AG09319 (cell line): Measurements from ENCODE around the gene PIWIL4.
"Not testable (repeated sequence)": the region's sequence is repeated elsewhere in the genome, so short reads cannot be mapped to it uniquely, and the experiment has no call there.

Experiments
- DNase-seq: peaks from one replicate; pipeline ENCODE4 v3.0.0-alpha.2; 2010; ENCODE audit warnings: low read depth; ENCODE audit errors: extremely low read depth
- TF ChIP-seq, protein P1 (sequence below): IDR thresholded peaks from 2 replicates; pipeline ENCODE4 v1.5.1; 2011; ENCODE audit warnings: low read depth, mild to moderate bottlenecking, inconsistent platforms, low read length, moderate library complexity

The PIWIL4 gene

DNA sequence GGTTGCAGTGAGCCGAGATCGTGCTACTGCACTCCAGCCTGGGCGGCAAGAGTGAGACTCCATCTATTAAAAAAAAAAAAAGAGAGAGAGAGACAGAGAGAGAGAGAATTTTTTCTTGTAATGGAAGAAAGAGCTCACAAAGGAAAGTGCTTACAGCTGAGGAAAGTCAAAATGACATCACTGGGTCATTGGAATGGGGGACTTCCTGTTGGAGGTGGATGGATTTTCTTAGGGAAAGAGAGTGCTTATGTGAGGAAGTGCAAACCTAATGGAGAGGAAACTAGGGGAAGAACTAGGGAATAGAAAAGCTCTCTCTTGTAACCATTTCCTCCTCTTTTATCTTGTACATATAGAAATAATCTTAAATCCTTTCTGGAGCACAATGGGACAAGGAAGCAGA lies 6.3 kb upstream of the PIWIL4 start:
- TF ChIP-seq, protein P1, sequence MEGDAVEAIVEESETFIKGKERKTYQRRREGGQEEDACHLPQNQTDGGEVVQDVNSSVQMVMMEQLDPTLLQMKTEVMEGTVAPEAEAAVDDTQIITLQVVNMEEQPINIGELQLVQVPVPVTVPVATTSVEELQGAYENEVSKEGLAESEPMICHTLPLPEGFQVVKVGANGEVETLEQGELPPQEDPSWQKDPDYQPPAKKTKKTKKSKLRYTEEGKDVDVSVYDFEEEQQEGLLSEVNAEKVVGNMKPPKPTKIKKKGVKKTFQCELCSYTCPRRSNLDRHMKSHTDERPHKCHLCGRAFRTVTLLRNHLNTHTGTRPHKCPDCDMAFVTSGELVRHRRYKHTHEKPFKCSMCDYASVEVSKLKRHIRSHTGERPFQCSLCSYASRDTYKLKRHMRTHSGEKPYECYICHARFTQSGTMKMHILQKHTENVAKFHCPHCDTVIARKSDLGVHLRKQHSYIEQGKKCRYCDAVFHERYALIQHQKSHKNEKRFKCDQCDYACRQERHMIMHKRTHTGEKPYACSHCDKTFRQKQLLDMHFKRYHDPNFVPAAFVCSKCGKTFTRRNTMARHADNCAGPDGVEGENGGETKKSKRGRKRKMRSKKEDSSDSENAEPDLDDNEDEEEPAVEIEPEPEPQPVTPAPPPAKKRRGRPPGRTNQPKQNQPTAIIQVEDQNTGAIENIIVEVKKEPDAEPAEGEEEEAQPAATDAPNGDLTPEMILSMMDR: no peak
- DNase-seq: no peak

DNA sequence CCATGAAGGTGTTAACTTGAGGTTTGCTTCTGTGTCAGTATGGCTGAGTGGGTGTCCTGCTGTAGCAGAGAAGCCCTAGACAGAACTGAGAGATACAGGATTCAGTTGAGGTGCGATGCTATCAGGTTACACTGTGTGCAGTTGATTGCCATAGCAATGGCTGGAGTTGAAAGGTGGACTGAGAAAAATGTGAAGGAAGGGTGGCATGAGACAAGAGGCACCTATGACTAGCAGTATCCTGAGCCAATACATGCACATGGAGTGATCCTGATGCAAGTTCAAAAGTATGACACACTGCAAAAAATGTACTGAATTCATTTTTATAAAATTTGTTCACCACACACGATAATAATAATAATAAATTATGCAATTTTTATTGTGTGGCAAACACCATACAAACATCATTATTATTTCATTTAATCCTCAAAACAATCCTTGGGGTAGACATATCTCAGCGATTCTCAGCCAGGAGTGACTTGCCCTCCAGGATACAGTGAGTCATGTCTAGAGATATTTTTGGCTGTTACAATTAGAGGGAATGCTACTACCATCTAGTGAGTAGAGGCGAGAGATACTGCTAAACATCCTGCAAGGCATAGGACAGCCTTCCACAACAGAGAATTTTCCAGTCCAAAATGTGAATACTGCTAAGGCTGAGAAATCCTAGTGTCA lies 3.9 kb upstream of the PIWIL4 start:
- TF ChIP-seq, protein P1: peak; percentile 42
- DNase-seq: no peak

DNA sequence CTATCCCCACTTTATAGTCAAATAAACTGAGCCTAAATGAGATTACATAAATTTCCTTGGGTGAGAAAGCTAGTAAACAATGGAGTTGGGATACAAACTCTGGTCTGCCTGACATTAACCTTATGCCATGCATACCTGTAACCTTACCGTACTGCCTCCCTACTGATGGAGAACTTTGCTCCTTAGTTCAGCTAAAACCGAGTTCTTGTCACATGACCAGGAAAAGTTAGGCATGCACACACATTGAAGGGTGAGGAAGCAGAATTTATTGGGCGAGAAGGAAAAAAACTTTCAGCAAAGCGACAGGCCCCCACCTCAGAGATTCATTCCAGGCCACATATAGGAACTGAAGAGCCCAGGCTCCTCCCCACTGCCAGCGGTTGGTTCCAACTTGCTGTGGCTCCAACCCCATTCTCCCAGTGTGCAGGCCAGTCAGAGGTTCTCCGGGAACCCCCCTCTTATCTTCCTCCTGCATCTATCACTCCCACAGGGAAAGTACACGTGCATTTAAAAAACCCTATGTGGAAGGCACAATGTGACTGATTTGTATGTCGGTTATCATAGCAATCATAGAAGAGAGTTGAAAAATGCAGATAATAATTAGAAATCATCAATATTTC lies 3.2 kb upstream of the PIWIL4 start:
- DNase-seq: no peak
- TF ChIP-seq, protein P1: no peak

DNA sequence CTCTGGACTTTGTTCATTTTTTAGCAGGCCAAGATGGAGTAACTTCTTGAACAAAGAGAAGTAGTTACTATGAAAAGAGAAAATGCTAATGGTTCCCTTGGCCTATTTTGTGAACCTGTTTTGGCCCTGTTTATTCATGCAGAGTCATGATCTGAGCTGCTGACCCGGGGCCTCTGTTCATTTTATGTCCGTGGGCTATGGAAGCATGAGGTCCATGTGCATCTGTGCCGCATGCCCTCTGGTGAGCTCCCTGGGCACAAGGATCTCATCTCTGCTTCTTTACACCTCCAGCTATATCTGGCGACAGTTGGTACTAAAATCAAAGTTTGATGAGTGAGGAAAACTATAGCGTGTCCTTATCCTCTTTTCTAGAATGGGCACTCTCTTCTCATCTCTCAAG lies 1.0 kb downstream of the PIWIL4 start:
- DNase-seq: no peak
- TF ChIP-seq, protein P1: no peak

DNA sequence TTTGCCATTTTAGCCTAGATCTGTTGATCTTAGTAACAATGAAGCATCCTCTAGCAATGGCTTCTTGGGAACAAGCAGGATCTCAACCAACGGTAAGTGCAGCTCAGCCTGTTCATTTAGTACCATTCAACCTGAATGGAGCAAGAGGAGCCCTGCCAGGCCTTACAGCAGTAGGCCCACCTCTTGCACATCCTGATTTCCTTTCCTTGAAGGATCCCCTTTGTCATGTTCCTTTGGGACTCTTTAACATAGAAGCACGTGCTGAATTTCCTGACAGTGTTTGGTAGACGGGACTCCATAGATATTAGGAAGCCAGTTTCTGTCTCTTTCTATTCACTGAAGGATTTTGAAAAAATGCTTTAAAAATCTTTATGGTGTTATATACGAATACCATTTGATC lies 1.5 kb downstream of the PIWIL4 start:
- DNase-seq: no peak

DNA sequence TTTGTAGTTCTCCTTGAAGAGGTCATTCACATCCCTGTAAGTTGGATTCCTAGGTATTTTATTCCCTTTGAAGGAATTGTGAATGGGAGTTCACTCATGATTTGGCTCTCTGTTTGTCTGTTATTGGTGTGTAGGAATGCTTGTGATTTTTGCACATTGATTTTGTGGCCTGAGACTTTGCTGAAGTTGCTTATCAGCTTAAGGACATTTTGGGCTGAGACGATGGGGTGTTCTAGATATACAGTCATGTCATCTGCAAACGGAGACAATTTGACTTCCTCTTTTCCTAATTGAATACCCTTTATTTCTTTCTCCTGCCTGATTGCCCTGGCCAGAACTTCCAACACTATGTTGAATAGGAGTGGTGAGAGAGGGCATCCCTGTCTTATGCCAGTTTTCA lies 5.8 kb downstream of the PIWIL4 start:
- DNase-seq: not testable (repeated sequence)

More for the DNA sequence above, 1.5 kb downstream of the PIWIL4 start:
- TF ChIP-seq, protein P1: no peak

DNA sequence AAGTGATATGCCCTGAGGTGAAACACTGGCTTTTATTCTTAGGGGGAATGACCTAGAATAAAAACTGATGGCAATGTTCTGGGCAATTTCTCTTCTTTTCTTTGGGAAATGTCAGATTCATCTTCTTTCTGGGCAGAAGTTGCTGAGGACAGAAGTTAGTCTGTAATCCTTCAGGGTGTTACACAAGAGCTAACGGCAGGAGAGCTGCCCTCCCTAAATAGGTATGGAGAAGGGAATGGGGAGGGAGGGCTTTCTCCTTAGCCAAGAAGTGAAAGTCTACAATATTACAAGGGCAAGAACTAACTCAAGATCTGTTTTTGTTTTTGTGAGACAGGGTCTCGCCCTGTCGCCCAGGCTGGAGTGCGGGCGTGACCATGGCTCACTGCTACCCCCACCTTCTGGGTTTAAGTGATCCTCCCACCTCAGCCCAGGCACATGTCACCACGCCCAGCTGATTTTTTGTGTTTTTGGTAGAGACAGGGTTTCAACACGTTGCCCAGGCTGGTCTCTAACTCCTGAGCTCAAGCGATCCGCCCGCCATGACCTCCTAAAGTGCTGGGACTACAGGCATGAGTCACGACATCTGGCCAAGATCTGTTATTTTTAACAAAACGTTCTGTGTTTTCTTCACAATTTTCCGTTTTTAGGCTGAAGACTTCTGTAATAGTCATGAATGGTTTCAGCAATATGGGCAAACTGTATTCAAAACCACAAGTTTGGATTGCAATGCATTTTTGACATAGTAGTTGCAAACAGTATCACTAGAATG lies 7.2 kb downstream of the PIWIL4 start:
- no peak for DNase-seq
- TF ChIP-seq, protein P1: no peak
